ENCODE data around the gene CBX1. TPM values are rescaled to one million over a fixed set of nuclear protein-coding genes. Genes with fewer than 3 reads are reported as not detected.

The CBX1 gene
- total and polyA plus RNA-seq, 4 donors: 3.4 to 11.6 (median 9.6) TPM

DNA sequence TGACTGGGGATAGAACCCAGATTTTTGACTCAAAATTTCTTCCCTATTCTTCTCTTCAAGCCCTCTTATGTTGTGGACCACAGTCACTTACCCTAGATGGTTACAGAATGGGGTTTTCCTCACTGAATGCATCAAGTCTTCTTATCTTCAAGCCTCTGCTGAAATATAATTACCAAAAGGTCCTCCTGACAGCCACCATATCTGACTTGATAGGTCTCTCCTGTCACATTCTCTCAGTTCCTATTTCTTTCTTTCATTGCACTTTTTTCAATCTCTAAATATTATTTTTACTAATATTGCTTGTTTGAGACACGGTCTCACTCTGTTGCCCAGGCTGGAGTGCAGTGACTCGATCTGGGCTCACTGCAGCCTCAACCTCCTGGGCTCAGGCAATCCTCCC lies 62.6 kb downstream of the CBX1 start:
- H3K9me3 ChIP-seq (ENCODE audit: control insufficient read depth in 4 of 4, low read length in 3 of 4): no peaks in the 10 kb centered on the region
- 90% methylated on average over 2 of the region's 2 CpGs for WGBS
- H3K4me3 ChIP-seq (ENCODE audit: low read depth in 1 of 3, low read length in 3 of 3): no peak overlapping the region
- H3K27ac ChIP-seq (ENCODE audit: low read depth in 1 of 2, low read length in 2 of 2): no peak overlapping the region
- no peak for DNase-seq (ENCODE audit: low spot score)
- H3K9ac ChIP-seq (ENCODE audit: low read depth in 1 of 2, low read length in 2 of 2): no peak overlapping the region
- TF ChIP-seq MAX (IDR thresholded peaks at IDR 0.05) (no peak), NR2F2 (IDR thresholded peaks at IDR 0.05) (no peak), YY1 (IDR thresholded peaks at IDR 0.05) (no peak), REST (IDR thresholded peaks at IDR 0.05) (no peak), FOXA1 (IDR thresholded peaks at IDR 0.05) (no peak), GABPA (IDR thresholded peaks at IDR 0.05 in 1 of 2, conservative IDR thresholded peaks at IDR 0.05 in 1 of 2) (no peak), HNF4G (IDR thresholded peaks at IDR 0.05) (no peak), JUND (IDR thresholded peaks at IDR 0.05) (no peak), RAD21 (IDR thresholded peaks at IDR 0.05) (no peak), CTCF (IDR thresholded peaks at IDR 0.05; ENCODE audit: low read depth, low read length, missing input control) (no peak), FOXA2 (IDR thresholded peaks at IDR 0.05) (no peak), EGR1 (IDR thresholded peaks at IDR 0.05; ENCODE audit: low read depth in 2 of 2) (no peak), RXRA (IDR thresholded peaks at IDR 0.05) (no peak), TAF1 (conservative IDR thresholded peaks at IDR 0.05) (no peak), ATF3 (IDR thresholded peaks at IDR 0.05) (no peak), HNF4A (conservative IDR thresholded peaks at IDR 0.05) (no peak)
- TF ChIP-seq, protein P1, sequence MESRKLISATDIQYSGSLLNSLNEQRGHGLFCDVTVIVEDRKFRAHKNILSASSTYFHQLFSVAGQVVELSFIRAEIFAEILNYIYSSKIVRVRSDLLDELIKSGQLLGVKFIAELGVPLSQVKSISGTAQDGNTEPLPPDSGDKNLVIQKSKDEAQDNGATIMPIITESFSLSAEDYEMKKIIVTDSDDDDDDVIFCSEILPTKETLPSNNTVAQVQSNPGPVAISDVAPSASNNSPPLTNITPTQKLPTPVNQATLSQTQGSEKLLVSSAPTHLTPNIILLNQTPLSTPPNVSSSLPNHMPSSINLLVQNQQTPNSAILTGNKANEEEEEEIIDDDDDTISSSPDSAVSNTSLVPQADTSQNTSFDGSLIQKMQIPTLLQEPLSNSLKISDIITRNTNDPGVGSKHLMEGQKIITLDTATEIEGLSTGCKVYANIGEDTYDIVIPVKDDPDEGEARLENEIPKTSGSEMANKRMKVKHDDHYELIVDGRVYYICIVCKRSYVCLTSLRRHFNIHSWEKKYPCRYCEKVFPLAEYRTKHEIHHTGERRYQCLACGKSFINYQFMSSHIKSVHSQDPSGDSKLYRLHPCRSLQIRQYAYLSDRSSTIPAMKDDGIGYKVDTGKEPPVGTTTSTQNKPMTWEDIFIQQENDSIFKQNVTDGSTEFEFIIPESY (IDR thresholded peaks at IDR 0.05): no peak
- peaks cover 0 to 12% (median 7%) of the 10 kb centered on the region in 4 donors for H3K4me1 ChIP-seq (ENCODE audit: control insufficient read depth in 4 of 4, insufficient read depth in 4 of 4, low read length in 3 of 4)
- no peaks in the 10 kb centered on the region for H3K36me3 ChIP-seq (ENCODE audit: control insufficient read depth in 4 of 4, insufficient read depth in 3 of 4, low read depth in 1 of 4, low read length in 3 of 4)
- no peaks in the 10 kb centered on the region for H3K27me3 ChIP-seq (ENCODE audit: control insufficient read depth in 4 of 4, insufficient read depth in 4 of 4, low read length in 3 of 4)
